Subcutaneous abdominal adipose tissue (tissue), 5 donors: ENCODE measurements around the gene OR10A7.

Source experiments
- H3K27ac ChIP-seq: one replicate; pipeline ENCODE4 v1.7.0; 2013; ENCODE audit warnings: low read depth, mild to moderate bottlenecking, inconsistent platforms, low read length, moderate library complexity
- H3K27me3 ChIP-seq, 5 donors: one replicate each; pipeline ENCODE4 v1.7.0; 2013; ENCODE audit warnings: low read length in 5 of 5, inconsistent platforms in 1 of 5; ENCODE audit not compliant: control insufficient read depth in 5 of 5, insufficient read depth in 4 of 5
- H3K36me3 ChIP-seq, 5 donors: one replicate each; pipeline ENCODE4 v1.7.0; 2013; ENCODE audit warnings: low read length in 5 of 5; ENCODE audit not compliant: control insufficient read depth in 5 of 5, insufficient read depth in 5 of 5
- H3K4me1 ChIP-seq, 5 donors: one replicate each; pipeline ENCODE4 v1.7.0; 2013; ENCODE audit warnings: low read length in 5 of 5, mild to moderate bottlenecking in 3 of 5, moderate library complexity in 1 of 5; ENCODE audit not compliant: control insufficient read depth in 5 of 5, insufficient read depth in 5 of 5
- H3K4me3 ChIP-seq, 5 donors: one replicate each; pipeline ENCODE4 v1.7.0; 2013; ENCODE audit warnings: low read length in 5 of 5, low read depth in 1 of 5
- H3K9ac ChIP-seq, 5 donors: one replicate each; pipeline ENCODE4 v1.7.0; 2013; ENCODE audit warnings: low read length in 5 of 5, mild to moderate bottlenecking in 4 of 5, moderate library complexity in 3 of 5
- H3K9me3 ChIP-seq, 5 donors: one replicate each; pipeline ENCODE4 v1.7.0; 2013; ENCODE audit warnings: low read length in 5 of 5; ENCODE audit not compliant: control insufficient read depth in 5 of 5
- donor health status: healthy.
- donor health status: healthy.
- donor health status: healthy.
- donor health status: healthy.
- donor health status: healthy.

OR10A7 gene

DNA sequence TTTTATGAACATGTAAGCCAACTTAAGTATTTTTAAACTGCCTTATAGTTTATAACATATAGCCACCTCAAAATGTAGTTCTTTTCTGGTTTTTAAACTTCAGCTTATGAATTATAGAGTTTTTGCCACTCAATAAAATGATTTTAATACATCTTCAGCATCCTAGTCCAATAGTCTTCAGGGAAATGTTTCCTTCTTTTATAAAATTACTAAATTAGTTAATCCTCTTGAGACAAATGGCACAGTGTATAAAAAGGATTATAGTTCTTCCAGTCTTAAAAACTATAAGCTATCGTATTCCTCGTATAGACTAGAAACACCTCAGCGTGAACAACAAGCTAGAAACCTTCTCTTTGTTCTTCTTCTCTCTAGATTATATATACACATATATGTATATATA lies 23.5 kb downstream of the OR10A7 start, which contains the start of gene OR6C74:
Gene OR6C74, plus strand, starts transcription at position 301 of the 400 bp plus-strand sequence. CDS start 2,679 bp downstream, outside the sequence.
- H3K9me3 ChIP-seq = no peaks in the 10 kb centered on the region
- H3K36me3 ChIP-seq = no peaks in the 10 kb centered on the region
- H3K4me1 ChIP-seq = no peaks in the 10 kb centered on the region
- no peaks in the 10 kb centered on the region for H3K27me3 ChIP-seq
- H3K9ac ChIP-seq = no peak within 1 kb of the TSS
- H3K4me3 ChIP-seq = no peak within 1 kb of the TSS
- H3K27ac ChIP-seq = no peak within 1 kb of the TSS

DNA sequence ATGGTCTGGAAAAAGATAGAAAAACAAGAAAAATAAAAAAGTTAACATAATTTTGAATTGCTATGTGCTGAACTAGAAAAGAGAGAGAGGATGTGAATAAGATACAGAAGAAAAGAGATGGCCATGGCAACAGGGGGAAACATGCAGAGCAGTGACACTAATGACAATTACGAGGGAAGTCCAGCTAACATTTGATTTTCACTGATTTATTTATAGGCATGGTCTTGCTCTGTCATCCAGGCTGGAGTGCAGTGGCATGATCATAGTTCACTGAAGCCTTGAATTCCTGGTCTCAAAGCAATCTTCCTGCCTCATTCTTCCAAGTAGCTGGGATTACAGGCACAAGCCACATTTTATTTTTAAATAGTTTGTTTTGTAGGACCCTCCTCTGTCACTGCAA lies 25.3 kb downstream of the OR10A7 start:
- H3K4me3 ChIP-seq = no peak overlapping the region
- no peaks in the 10 kb centered on the region for H3K4me1 ChIP-seq
- H3K9me3 ChIP-seq = no peaks in the 10 kb centered on the region
- H3K27ac ChIP-seq = no peak overlapping the region
- H3K36me3 ChIP-seq = no peaks in the 10 kb centered on the region
- no peaks in the 10 kb centered on the region for H3K27me3 ChIP-seq
- no peak overlapping the region for H3K9ac ChIP-seq

DNA sequence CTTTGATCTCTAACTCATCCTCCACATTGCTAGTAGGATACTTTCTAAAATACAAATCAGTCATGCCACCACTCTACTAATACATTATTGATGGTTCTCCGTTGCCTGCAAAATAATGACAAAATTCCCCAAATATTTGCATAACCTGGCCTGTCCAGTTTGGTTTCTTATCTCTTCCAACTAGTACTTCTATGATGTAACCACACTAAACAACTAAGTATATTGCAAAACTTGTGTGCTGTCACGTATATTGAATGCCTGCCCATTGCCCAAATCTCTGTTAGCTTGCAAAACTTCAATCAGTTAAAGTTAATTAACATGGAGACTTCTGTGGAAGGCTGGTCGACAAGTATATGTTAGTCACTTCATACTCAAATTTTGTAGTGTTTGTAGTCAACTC lies 30.1 kb downstream of the OR10A7 start:
- no peaks in the 10 kb centered on the region for H3K4me1 ChIP-seq
- H3K9me3 ChIP-seq = no peaks in the 10 kb centered on the region
- H3K9ac ChIP-seq = no peak overlapping the region
- no peak overlapping the region for H3K4me3 ChIP-seq
- H3K36me3 ChIP-seq = no peaks in the 10 kb centered on the region
- no peak overlapping the region for H3K27ac ChIP-seq
- no peaks in the 10 kb centered on the region for H3K27me3 ChIP-seq

DNA sequence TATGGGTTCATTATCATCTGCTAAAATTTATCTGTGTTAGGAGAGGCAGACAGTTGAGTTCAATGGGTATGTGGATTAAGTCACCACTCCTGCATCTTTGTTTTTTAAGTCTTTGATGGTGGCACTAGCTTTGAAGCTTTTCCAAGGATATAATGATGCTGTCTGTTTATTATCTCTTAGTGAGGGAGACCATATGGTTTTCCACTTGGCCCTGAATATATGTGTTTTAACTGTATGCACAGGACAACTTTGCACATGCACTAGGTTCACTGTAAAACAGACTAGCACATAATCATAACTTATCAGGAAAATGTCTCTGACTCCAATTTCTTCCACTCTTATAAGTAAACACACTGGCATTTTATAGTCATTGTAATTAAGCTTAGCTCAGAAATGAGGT lies 32.5 kb downstream of the OR10A7 start:
- Histone ChIP-seq H3K36me3 (no peaks in the 10 kb centered on the region), H3K9ac (no peak overlapping the region), H3K4me3 (no peak overlapping the region), H3K4me1 (no peaks in the 10 kb centered on the region), H3K27ac (no peak overlapping the region), H3K27me3 (no peaks in the 10 kb centered on the region), H3K9me3 (no peaks in the 10 kb centered on the region)

DNA sequence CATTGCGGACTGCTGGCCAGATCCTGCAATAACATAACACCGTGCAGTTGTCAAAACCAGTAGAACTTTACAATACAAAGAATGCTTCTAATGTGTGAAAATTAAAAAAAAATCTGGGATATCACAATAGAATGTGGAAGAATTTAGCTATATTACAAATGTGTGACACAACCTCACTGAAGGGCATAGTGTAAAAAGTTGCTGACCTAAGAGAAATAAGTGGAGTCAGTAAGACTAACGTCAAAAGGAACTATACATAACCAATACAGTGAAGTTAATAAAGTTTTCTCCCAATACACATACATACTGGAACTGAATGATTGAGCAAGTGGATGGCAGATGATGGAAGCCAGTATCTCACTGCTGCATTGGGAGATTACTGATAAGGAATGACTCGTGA lies 36.0 kb downstream of the OR10A7 start:
- no peak overlapping the region for H3K4me3 ChIP-seq
- no peaks in the 10 kb centered on the region for H3K36me3 ChIP-seq
- H3K9ac ChIP-seq = no peak overlapping the region
- no peaks in the 10 kb centered on the region for H3K9me3 ChIP-seq
- H3K27ac ChIP-seq = no peak overlapping the region
- no peaks in the 10 kb centered on the region for H3K27me3 ChIP-seq
- no peaks in the 10 kb centered on the region for H3K4me1 ChIP-seq

DNA sequence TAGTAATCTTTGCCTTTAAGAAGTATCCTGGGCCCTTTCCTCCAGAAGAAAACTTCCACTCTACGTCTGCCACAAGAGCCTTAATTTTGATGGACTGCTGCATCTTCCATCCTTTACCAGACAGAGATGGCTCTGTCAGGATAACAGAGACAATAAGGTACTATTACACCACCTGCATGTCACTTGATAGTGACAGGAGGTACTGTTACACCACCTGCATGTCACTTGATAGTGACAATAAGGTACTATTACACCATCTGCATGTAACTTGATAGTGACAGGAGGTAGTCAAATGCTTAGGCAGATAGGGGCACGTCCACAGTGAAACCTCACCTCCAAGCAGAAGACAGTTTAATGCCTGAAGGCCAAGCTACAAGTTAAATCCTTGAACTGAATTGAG lies 37.5 kb downstream of the OR10A7 start:
- H3K9ac ChIP-seq = no peak overlapping the region
- H3K4me1 ChIP-seq = no peaks in the 10 kb centered on the region
- no peaks in the 10 kb centered on the region for H3K36me3 ChIP-seq
- H3K27ac ChIP-seq = no peak overlapping the region
- H3K9me3 ChIP-seq = no peaks in the 10 kb centered on the region
- H3K4me3 ChIP-seq = no peak overlapping the region
- H3K27me3 ChIP-seq = no peaks in the 10 kb centered on the region
